MM.1S (cell line): ENCODE results near the gene DPH1.

ENCODE experiments used
- EZH2 ChIP-seq: fragments of 300-600 bp; sonication (generic); optimal IDR thresholded peaks from 2 replicates; pipeline ENCODE3; 2017; ENCODE audit warnings: low read depth, mild to moderate bottlenecking, antibody characterized with exemption, low read length, mixed read lengths
- EZH2phosphoT487 ChIP-seq: fragments of 300-600 bp; sonication (generic); IDR thresholded peaks from 2 replicates; pipeline ENCODE4 v1.6.1; 2018; ENCODE audit warnings: antibody characterized with exemption, low read length
- TF ChIP-seq, protein P1 (sequence below): fragments of 300-600 bp; sonication (generic); IDR thresholded peaks from 2 replicates; pipeline ENCODE4 v1.5.1; 2016; ENCODE audit warnings: antibody characterized with exemption, low read length, mixed read lengths

DNA sequence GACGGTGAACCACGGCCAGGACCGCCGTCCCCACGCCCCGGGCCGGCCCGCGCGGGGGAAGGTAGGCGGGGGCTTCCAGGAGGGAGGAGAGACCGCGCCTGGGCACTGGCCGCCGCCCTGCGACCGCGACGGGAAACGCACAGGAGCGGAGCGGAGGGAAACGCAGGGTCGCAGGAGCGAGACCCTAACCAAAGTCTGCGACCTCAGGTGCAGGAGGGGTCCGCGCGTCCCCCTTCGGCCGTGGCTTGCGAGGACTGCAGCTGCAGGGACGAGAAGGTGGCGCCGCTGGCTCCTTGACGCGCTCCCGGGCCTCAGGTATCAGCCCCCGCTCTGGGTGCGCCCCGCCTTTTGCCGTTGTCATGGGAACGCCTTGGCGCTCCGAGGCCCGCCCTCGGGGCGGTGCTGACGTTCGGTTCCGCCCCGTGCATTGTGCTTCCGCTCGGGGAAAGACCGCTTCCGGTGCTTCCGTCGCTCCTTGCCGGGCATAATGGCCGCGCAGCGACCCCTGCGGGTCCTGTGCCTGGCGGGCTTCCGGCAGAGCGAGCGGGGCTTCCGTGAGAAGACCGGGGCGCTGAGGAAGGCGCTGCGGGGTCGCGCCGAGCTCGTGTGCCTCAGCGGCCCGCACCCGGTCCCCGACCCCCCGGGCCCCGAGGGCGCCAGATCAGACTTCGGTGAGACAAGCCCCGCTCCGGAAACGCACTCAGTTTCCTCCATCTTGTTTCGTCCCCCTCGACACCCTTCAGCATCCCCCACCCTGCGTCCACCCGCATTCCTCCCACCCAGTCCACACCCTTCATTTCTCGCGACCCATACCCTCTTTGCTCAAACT is 11.8 kb downstream of the DPH1 start, which contains the start of gene OVCA2:
- TF ChIP-seq, protein P1, sequence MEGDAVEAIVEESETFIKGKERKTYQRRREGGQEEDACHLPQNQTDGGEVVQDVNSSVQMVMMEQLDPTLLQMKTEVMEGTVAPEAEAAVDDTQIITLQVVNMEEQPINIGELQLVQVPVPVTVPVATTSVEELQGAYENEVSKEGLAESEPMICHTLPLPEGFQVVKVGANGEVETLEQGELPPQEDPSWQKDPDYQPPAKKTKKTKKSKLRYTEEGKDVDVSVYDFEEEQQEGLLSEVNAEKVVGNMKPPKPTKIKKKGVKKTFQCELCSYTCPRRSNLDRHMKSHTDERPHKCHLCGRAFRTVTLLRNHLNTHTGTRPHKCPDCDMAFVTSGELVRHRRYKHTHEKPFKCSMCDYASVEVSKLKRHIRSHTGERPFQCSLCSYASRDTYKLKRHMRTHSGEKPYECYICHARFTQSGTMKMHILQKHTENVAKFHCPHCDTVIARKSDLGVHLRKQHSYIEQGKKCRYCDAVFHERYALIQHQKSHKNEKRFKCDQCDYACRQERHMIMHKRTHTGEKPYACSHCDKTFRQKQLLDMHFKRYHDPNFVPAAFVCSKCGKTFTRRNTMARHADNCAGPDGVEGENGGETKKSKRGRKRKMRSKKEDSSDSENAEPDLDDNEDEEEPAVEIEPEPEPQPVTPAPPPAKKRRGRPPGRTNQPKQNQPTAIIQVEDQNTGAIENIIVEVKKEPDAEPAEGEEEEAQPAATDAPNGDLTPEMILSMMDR, result peak; percentile 31
- TF ChIP-seq EZH2phosphoT487, result no peak
- no peak for TF ChIP-seq EZH2
